Activated T-cell treated with anti-CD3 and anti-CD28 coated beads, Interleukin-2, amount 50 U/mL, for 1 hour (primary cell): ENCODE results near the gene ZNF385A.
"Not testable (repeated sequence)": the region's sequence is repeated elsewhere in the genome, so short reads cannot be mapped to it uniquely, and the experiment has no call there.

ENCODE experiments used
- DNase-seq: peaks from one replicate; pipeline ENCODE4 v3.0.0-alpha.2; 2020

Gene ZNF385A

GRCh38 chr12:54372113-54372806 is 12.3 kb downstream of the ZNF385A start:
- no peak for DNase-seq

GRCh38 chr12:54371328-54372112 is 13.0 kb downstream of the ZNF385A start:
- DNase-seq = no peak

- DNase-seq = peak; percentile 56
Observed at GRCh38 chr12:54370171-54370730, 14.3 kb downstream of the ZNF385A start.

GRCh38 chr12:54369597-54370131 is 14.9 kb downstream of the ZNF385A start:
- DNase-seq = no peak

- DNase-seq = peak; percentile 93
Observed at GRCh38 chr12:54368709-54369596, 15.6 kb downstream of the ZNF385A start.

- DNase-seq = no peak
Observed at GRCh38 chr12:54368025-54368708, 16.4 kb downstream of the ZNF385A start.

GRCh38 chr12:54364413-54364812 is 20.1 kb downstream of the ZNF385A start, which contains the start of gene GPR84:
Gene GPR84, minus strand, starts transcription at chr12:54364486. Its CDS starts 635 bp downstream, at chr12:54363851.
- no peak for DNase-seq

- DNase-seq = no peak
Observed at GRCh38 chr12:54363618-54364017, 20.9 kb downstream of the ZNF385A start.

GRCh38 chr12:54363047-54363446 is 21.5 kb downstream of the ZNF385A start:
- no peak for DNase-seq

- DNase-seq = peak; percentile 56
Observed at GRCh38 chr12:54360717-54361456, 23.6 kb downstream of the ZNF385A start.

GRCh38 chr12:54359762-54360351 is 24.7 kb downstream of the ZNF385A start:
- no peak for DNase-seq

- peak; percentile 86 for DNase-seq
Observed at GRCh38 chr12:54358945-54359761, 25.4 kb downstream of the ZNF385A start.

GRCh38 chr12:54358191-54358944 is 26.2 kb downstream of the ZNF385A start:
- peak; percentile 40 for DNase-seq

- no peak for DNase-seq
Observed at GRCh38 chr12:54357506-54358190, 26.9 kb downstream of the ZNF385A start.

- DNase-seq = no peak
Observed at GRCh38 chr12:54356951-54357356, 27.6 kb downstream of the ZNF385A start.

GRCh38 chr12:54356228-54356627 is 28.3 kb downstream of the ZNF385A start:
- DNase-seq = no peak

- no peak for DNase-seq
Observed at GRCh38 chr12:54355104-54355815, 29.3 kb downstream of the ZNF385A start.

- not testable (repeated sequence) for DNase-seq
Observed at GRCh38 chr12:54354271-54354670, 30.3 kb downstream of the ZNF385A start.
